ENCODE data around the gene FBXL17.

FBXL17 gene

DNA sequence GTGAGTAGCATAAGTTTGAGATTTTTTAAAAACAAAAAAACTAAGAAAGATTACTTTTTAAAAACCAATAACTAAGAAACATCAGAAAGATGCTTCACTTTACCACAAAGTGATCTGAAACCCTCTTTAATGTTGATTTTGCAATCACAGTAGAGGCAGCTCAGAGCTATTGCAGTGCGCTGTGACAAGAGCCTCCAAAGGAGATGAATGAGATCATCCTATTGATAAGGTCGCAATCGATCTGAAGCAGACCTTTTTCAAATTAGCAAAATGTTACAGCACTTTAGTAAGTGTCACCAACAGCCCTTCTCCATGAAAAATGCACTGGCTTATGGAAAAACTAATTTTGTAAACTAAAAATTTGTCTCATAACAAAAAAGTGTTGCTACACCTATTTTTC, 426.6 kb downstream of the FBXL17 start:
- no peak for DNase-seq (ENCODE audit: low read depth)

DNA sequence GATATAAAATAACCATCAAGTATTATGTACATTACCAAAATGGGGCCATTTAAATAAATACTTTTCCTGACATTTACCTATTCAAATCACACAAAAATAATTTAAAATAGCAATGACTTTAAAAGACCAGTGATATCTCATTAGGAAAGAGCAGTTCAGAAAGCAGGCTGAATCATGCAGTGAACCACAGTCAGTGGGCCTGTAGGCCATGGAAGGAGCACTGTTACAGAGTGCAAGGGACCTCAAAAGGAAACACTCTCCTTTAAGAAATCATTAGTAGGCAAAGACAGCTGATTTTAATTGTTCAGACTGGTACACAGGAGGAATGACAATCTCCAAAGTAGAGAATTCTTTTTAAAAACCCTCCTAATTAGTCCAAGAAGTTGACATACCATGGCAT, 427.6 kb downstream of the FBXL17 start:
- TF ChIP-seq, protein P1, sequence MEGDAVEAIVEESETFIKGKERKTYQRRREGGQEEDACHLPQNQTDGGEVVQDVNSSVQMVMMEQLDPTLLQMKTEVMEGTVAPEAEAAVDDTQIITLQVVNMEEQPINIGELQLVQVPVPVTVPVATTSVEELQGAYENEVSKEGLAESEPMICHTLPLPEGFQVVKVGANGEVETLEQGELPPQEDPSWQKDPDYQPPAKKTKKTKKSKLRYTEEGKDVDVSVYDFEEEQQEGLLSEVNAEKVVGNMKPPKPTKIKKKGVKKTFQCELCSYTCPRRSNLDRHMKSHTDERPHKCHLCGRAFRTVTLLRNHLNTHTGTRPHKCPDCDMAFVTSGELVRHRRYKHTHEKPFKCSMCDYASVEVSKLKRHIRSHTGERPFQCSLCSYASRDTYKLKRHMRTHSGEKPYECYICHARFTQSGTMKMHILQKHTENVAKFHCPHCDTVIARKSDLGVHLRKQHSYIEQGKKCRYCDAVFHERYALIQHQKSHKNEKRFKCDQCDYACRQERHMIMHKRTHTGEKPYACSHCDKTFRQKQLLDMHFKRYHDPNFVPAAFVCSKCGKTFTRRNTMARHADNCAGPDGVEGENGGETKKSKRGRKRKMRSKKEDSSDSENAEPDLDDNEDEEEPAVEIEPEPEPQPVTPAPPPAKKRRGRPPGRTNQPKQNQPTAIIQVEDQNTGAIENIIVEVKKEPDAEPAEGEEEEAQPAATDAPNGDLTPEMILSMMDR (conservative IDR thresholded peaks at IDR 0.05; ENCODE audit: low read depth, low read length) = no peak
- no peak for DNase-seq (ENCODE audit: low read depth)
- no peak overlapping the region for H3K4me3 ChIP-seq (ENCODE audit: low read length)

More for the DNA sequence above, 426.6 kb downstream of the FBXL17 start:
- TF ChIP-seq, protein P1 (conservative IDR thresholded peaks at IDR 0.05; ENCODE audit: low read depth, low read length) = no peak
- no peak overlapping the region for H3K4me3 ChIP-seq (ENCODE audit: low read length)

DNA sequence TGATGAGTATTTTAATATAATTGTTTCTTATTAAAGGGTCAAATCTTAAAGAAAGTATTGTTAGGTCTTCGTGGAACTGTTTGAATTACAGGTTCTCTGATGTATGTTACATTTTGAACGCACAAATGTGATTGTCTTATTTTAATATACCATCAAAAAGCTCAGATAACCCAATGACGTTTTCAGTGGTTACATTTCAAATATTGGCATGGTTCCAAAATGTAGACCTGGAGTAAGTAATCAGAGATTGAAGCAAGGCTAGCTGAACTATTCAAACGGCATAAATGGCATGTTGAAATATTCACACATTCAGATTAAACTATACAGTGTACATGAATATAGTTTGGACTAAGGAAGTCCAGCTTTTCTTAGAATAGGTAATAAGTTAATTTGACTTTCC, 429.4 kb downstream of the FBXL17 start:
- TF ChIP-seq, protein P1 (conservative IDR thresholded peaks at IDR 0.05; ENCODE audit: low read depth, low read length) = no peak
- H3K4me3 ChIP-seq (ENCODE audit: low read length) = no peak overlapping the region

DNA sequence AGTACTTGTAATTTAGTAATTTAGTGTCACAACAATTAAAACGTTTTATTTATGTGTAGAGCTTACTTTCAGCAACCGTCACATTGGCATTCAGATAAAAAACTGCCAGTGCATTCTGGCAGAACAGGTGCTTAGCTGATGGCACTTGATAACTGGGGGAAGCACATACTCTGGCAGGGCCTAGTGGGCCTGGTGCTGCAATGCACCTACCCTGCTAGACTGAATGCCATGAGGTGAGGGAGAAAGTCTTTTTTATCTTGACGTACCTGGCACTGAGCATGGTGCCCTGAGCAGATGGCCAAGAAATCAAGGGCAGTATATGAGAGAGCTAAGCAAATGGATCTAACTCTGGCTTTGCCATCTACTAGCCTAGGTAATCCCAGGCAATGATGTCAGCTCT, 430.6 kb downstream of the FBXL17 start:
- TF ChIP-seq, protein P1 (conservative IDR thresholded peaks at IDR 0.05; ENCODE audit: low read depth, low read length) = no peak
- no peak for DNase-seq (ENCODE audit: low read depth)
- no peak overlapping the region for H3K4me3 ChIP-seq (ENCODE audit: low read length)

More for the DNA sequence above, 429.4 kb downstream of the FBXL17 start:
- no peak for DNase-seq (ENCODE audit: low read depth)

DNA sequence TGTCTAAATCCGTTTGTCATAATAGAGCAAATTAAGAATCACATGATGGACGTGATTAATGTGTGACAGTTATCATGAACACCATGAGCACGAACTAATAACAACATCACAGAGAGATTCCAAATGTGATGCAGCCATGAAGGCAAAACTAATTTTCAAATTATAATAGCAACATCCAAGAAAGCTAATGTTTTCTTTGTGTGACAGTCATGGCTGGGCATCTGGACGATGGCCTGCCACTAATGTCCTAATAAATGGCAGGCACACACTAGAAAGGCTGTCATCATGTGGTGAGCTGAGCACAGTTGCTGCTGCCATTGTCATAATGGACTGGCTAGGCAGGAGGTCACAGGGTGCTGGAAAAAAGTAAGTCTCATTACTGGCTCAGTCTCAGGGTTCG, 431.1 kb downstream of the FBXL17 start:
- TF ChIP-seq, protein P1 (conservative IDR thresholded peaks at IDR 0.05; ENCODE audit: low read depth, low read length) = no peak
- no peak for DNase-seq (ENCODE audit: low read depth)

DNA sequence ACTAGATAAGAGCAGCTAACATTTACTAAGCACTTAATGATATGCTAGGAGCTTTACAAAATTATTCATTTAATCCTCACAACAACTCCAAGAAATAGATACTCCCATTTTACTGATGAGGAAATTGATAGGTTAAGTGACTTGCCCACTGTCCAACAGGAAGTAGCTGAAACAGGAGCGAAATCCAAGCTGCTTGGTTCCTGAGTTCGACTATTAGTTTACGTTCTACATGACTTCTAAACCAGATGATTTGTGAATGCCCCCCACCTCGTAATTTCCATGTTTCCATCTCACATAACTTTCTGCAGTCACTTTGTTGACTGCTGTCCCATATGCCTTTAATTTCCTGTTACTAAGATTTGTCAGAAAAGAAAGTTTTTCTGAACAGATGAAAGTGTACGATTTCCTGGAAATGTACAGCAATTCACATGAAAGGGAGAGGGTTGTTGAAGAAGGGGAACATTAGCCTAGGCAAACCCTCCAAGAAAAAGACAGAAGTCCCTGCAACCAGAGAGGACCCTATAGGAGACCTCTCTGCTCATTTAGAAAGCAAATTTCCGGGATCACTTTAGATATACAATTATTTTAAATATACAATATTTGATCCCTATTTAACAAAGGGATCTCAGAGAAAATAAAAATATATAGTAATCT, 432.1 kb downstream of the FBXL17 start:
- no peak for DNase-seq (ENCODE audit: low read depth)
- TF ChIP-seq, protein P1 (conservative IDR thresholded peaks at IDR 0.05; ENCODE audit: low read depth, low read length) = no peak
- no peak overlapping the region for H3K4me3 ChIP-seq (ENCODE audit: low read length)

More for the DNA sequence above, 431.1 kb downstream of the FBXL17 start:
- H3K4me3 ChIP-seq (ENCODE audit: low read length) = no peak overlapping the region

DNA sequence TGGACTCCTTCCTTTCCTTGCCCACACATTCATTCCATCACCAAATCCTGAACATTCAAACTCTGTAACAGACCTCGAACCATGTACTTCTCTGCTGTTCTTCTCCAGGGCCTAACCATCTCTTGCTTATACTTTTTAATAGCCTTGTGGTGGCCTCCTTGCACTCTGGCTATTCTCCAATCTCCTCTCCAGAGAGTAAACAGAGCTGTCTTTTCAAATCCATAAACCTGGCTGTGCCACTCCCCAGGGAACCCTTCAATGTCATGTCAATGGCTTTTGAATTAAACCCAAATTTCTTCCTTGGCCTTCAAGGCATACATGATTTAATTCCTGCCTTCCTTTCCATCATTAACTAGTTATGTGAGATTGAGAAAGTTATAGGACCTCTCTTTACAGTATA, 433.5 kb downstream of the FBXL17 start:
- TF ChIP-seq, protein P1 (conservative IDR thresholded peaks at IDR 0.05; ENCODE audit: low read depth, low read length) = no peak
- H3K4me3 ChIP-seq (ENCODE audit: low read length) = no peak overlapping the region
- DNase-seq (ENCODE audit: low read depth) = no peak

Measured in retinal pigment epithelial cell (primary cell).